PC-9 (cell line): ENCODE measurements around the gene RGS6. TPM values are rescaled to one million over a fixed set of nuclear protein-coding genes. Genes with fewer than 3 reads are reported as not detected.

Source experiments
- BruUV-seq: library from RNA; stranded (reverse); fragments of 400-500 nt; replicated peaks from 2 replicates; lab custom pipeline; 2021; lab: Mats Ljungman, UMichigan
- CTCF ChIA-PET: fragments of 300-600 bp; sonication (Branson Sonifier 250); formaldehyde crosslinking; loops from one replicate; lab custom pipeline; 2022; ENCODE audit warnings: antibody characterized with exemption; lab: Charles Lee
- POLR2A ChIA-PET: fragments of 300-600 bp; sonication (Branson Sonifier 250); formaldehyde crosslinking; loops from one replicate; lab custom pipeline; 2022; ENCODE audit warnings: antibody characterized with exemption; ENCODE audit not compliant: unreplicated experiment; lab: Charles Lee
- DNase-seq, 2 experiments: peaks; one replicate each; pipeline versions ENCODE4 v3.0.0 to v3.0.0-alpha.2; 2015 to 2022; ENCODE audit warnings: mixed read lengths in 1 of 2
- H2AFZ ChIP-seq: fragments of 200-600 bp; sonication (generic); 2 replicates; pipeline ENCODE4 v1.8.1; 2017; ENCODE audit warnings: antibody characterized with exemption
- H3F3A ChIP-seq: fragments of 200-600 bp; sonication (generic); 2 replicates; pipeline ENCODE4 v1.8.1; 2017; ENCODE audit warnings: antibody characterized with exemption, mild to moderate bottlenecking, low read depth; ENCODE audit not compliant: insufficient read depth
- H3K27ac ChIP-seq: fragments of 200-600 bp; sonication (generic); 2 replicates; pipeline ENCODE4 v1.6.1; 2016; ENCODE audit warnings: mixed run types
- H3K27me3 ChIP-seq: fragments of 200-600 bp; sonication (generic); 2 replicates; pipeline ENCODE4 v1.6.1; 2016; ENCODE audit warnings: low read depth, mixed run types; ENCODE audit not compliant: insufficient read depth
- H3K36me3 ChIP-seq: fragments of 200-600 bp; sonication (generic); 2 replicates; pipeline ENCODE4 v1.6.1; 2016; ENCODE audit warnings: low read depth, mixed run types
- H3K4me1 ChIP-seq: fragments of 200-600 bp; sonication (generic); replicated peaks from 2 replicates; pipeline ENCODE4 v1.6.1; 2016; ENCODE audit warnings: mixed run types; ENCODE audit not compliant: insufficient read depth
- H3K4me2 ChIP-seq: fragments of 200-600 bp; sonication (generic); 2 replicates; pipeline ENCODE4 v1.6.1; 2017; ENCODE audit warnings: mixed run types
- H3K4me3 ChIP-seq: fragments of 200-600 bp; sonication (generic); 2 replicates; pipeline ENCODE4 v1.6.1; 2016; ENCODE audit warnings: mixed run types
- H3K79me2 ChIP-seq: fragments of 200-600 bp; sonication (generic); 2 replicates; pipeline ENCODE4 v1.6.1; 2017; ENCODE audit warnings: low read depth, mixed run types
- H3K9me2 ChIP-seq: fragments of 200-600 bp; sonication (generic); 2 replicates; pipeline ENCODE4 v1.8.1; 2017; ENCODE audit warnings: mild to moderate bottlenecking; ENCODE audit not compliant: insufficient read depth
- H3K9me3 ChIP-seq: fragments of 200-600 bp; sonication (generic); 2 replicates; pipeline ENCODE4 v1.8.1; 2016; ENCODE audit warnings: low read depth; ENCODE audit not compliant: insufficient read depth
- H4K20me1 ChIP-seq: fragments of 200-600 bp; sonication (generic); 2 replicates; pipeline ENCODE4 v1.8.1; 2017; ENCODE audit not compliant: insufficient read depth
- EZH2 ChIP-seq: fragments of 200-600 bp; sonication (generic); IDR thresholded peaks from 2 replicates; pipeline ENCODE4 v1.8.0; 2017; ENCODE audit warnings: antibody characterized with exemption, low read depth
- intact Hi-C: fragments of 100-400 bp; cut with micrococcal nuclease; formaldehyde crosslinking; loops from one replicate; pipeline ENCODE4 v1.10.0; 2022; ENCODE audit not compliant: unreplicated experiment
- total RNA-seq: library from RNA; stranded (reverse); gene quantifications from 2 replicates; pipeline ENCODE4 v1.2.3, GENCODE V29; 2021
- TF ChIP-seq, protein P1 (sequence below): fragments of 200-600 bp; sonication (generic); conservative IDR thresholded peaks from 2 replicates; pipeline ENCODE4 v1.6.1; 2017; ENCODE audit warnings: mixed run types, antibody characterized with exemption, mild to moderate bottlenecking, moderate library complexity

The RGS6 gene
- total RNA-seq, 1 experiment from 2014 or later = not detected

DNA sequence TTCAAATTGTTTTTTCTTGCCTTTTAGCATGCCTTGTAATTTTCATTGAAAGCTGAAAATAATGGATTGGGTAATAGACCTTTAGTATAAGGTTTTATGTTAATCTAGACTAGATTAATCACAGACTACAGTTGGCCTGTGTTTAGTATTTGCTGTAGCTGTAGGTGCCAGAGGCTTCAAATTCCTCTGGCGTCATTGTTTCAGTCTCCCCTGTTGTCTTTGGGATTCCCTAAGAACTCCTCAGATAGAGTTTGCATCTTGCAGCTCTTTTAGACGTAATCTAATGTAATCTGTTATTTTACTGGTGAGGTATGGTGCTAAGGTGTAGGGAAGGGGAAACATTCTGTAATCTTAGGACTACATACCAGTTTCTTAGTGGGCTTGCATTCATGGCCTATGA is 113.0 kb downstream of the RGS6 start:
- no TSS peak for BruUV-seq
- ChIA-PET CTCF (no interaction called here), POLR2A (no interaction called here)
- H4K20me1 ChIP-seq = no peaks in the 10 kb centered on the region
- H3K79me2 ChIP-seq = no peaks in the 10 kb centered on the region
- peaks cover 34% of the 10 kb centered on the region for H3K27me3 ChIP-seq
- intact Hi-C loops = no loop called here
- no peak for DNase-seq
- no peaks in the 10 kb centered on the region for H3K36me3 ChIP-seq
- H3K27ac ChIP-seq = no peak overlapping the region
- H3K4me3 ChIP-seq = no peak overlapping the region
- H3K4me1 ChIP-seq = no peaks in the 10 kb centered on the region
- H3K9me2 ChIP-seq = no peaks in the 10 kb centered on the region
- H3K9me3 ChIP-seq = no peaks in the 10 kb centered on the region
- H3K4me2 ChIP-seq = no peak overlapping the region
- no peaks in the 10 kb centered on the region for H3F3A ChIP-seq
- no peak for TF ChIP-seq EZH2
- TF ChIP-seq, protein P1, sequence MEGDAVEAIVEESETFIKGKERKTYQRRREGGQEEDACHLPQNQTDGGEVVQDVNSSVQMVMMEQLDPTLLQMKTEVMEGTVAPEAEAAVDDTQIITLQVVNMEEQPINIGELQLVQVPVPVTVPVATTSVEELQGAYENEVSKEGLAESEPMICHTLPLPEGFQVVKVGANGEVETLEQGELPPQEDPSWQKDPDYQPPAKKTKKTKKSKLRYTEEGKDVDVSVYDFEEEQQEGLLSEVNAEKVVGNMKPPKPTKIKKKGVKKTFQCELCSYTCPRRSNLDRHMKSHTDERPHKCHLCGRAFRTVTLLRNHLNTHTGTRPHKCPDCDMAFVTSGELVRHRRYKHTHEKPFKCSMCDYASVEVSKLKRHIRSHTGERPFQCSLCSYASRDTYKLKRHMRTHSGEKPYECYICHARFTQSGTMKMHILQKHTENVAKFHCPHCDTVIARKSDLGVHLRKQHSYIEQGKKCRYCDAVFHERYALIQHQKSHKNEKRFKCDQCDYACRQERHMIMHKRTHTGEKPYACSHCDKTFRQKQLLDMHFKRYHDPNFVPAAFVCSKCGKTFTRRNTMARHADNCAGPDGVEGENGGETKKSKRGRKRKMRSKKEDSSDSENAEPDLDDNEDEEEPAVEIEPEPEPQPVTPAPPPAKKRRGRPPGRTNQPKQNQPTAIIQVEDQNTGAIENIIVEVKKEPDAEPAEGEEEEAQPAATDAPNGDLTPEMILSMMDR = no peak
- H2AFZ ChIP-seq = no peak overlapping the region

DNA sequence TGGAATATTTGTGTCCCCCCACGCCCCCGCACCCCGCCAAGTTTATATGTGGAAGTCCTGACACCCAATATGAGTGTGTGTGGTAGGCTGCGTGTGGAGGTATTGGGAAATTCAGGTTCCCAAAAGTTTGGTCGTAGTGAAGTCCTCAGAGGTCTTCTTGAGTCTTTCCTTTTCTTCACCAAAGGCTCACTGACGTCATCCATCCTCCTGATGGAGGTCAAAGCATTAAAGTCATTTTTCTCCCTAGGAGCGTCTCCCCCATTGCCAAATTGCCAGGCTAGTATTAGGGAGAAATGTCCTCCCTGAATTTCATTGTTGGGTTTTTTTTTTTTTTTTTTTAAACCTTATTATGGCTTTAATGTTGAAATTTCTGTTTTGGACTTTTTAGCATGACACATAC is 113.7 kb downstream of the RGS6 start:
- H3K36me3 ChIP-seq = no peaks in the 10 kb centered on the region
- H3K4me2 ChIP-seq = no peak overlapping the region
- DNase-seq = no peak
- H3K9me3 ChIP-seq = no peaks in the 10 kb centered on the region
- H3F3A ChIP-seq = no peaks in the 10 kb centered on the region
- no peaks in the 10 kb centered on the region for H4K20me1 ChIP-seq
- H3K79me2 ChIP-seq = no peaks in the 10 kb centered on the region
- H3K9me2 ChIP-seq = no peaks in the 10 kb centered on the region
- ChIA-PET POLR2A (no interaction called here), CTCF (no interaction called here)
- no peak overlapping the region for H2AFZ ChIP-seq
- H3K27me3 ChIP-seq = peaks cover 34% of the 10 kb centered on the region
- no peak overlapping the region for H3K4me3 ChIP-seq
- no TSS peak for BruUV-seq
- TF ChIP-seq, protein P1 = no peak
- no peak for TF ChIP-seq EZH2
- H3K4me1 ChIP-seq = no peaks in the 10 kb centered on the region
- no peak overlapping the region for H3K27ac ChIP-seq
- intact Hi-C loops = no loop called here

DNA sequence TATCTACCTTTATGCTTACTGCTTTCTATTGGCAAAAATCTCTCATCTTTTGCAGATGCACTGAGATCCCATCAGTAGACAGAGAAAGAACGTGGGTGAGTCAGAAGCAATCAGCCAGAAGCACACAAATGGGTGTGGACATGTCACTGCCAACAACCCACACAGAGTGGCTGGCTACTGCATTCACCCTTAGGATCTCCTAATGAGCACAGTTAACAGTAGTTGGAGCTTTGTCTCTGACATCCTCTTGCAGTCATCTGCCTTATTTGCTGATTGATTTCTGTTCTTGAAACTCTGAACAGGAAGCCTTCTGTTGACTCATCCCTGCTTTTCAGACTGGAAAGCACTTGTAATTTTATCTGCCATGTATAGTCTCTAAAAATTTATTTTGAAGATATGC is 117.2 kb downstream of the RGS6 start:
- Histone ChIP-seq H4K20me1 (no peaks in the 10 kb centered on the region), H3K27ac (no peak overlapping the region), H3K9me3 (no peaks in the 10 kb centered on the region), H3K4me3 (no peak overlapping the region), H3K4me1 (no peaks in the 10 kb centered on the region), H3K27me3 (peaks cover 24% of the 10 kb centered on the region), H3K9me2 (no peaks in the 10 kb centered on the region), H3F3A (no peaks in the 10 kb centered on the region), H3K4me2 (no peak overlapping the region), H3K79me2 (no peaks in the 10 kb centered on the region), H3K36me3 (no peaks in the 10 kb centered on the region), H2AFZ (no peak overlapping the region)
- TF ChIP-seq, protein P1 = no peak
- no peak for TF ChIP-seq EZH2
- CTCF ChIA-PET = no interaction called here
- POLR2A ChIA-PET = no interaction called here
- no TSS peak for BruUV-seq
- no peak for DNase-seq
- intact Hi-C loops = no loop called here
